ENCODE data around the gene MAGOH.

Gene MAGOH

GRCh38 chr1:53270873-53271272 lies 32.6 kb upstream of the MAGOH start:
- DNase-seq: no peak

- no peak for DNase-seq
Measured at GRCh38 chr1:53270107-53270506, 31.8 kb upstream of the MAGOH start.

DNA sequence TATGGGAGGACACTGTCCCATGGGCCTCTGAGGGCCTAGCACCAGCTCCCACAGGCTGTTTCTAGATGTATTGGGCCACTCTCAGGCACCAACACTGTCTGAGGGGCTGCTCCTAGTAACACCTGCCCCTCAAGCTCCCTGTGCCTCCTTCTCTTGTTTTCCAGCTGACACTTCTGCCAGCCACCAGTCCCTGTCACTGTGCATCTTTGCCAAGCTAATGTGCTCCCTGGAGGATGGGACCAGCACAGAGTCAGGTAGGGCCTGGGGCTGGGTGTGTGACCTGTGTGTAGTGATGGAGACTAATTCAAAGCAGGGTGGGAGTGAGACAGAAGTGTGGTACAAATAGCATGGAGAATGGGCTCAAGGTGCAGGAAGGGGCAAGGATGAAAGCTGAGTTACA lies 29.4 kb upstream of the MAGOH start:
- no peak for DNase-seq

- no peak for DNase-seq
Measured at GRCh38 chr1:53266038-53266437, 27.7 kb upstream of the MAGOH start.

DNA sequence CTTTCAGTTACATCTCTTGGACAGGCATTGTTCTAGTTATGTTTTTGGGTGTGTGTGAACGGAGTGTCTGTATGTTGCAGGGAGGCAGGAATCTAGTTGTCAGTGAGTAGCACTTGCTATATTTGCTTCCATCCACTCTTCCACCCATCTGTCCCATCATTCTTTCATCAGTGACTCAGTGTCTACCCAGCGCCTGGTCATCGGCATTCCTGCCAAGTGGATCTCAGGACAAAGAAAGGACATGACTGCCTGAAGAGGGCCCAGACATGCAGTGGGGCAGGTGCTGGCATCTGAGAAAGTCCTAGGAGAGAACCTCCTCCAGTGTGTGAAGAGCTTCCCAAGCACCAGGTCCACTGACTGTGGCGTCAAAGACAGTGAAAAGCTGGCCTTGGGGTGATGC lies 27.3 kb upstream of the MAGOH start:
- DNase-seq: no peak

DNA sequence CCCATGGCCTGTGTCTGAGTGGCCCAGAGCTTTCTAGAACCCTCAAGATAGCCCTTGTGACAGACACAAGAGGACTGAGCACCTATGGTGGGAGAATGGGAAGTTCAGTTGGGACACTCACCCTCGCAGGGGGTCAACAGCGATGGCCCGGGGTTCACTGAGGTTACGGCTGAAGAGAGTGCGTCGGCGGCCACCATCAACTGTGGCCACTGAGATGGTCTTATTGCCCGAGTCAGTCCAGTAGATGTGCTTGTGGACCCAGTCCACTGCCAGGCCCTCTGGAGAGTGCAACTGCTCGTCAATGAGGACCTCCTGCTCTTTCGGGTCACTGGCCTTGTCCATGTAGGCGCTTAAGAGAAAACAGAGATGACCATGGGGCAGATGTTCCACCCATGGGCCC lies 25.7 kb upstream of the MAGOH start:
- DNase-seq: no peak

- DNase-seq: no peak
Measured at GRCh38 chr1:53262000-53262399, 23.7 kb upstream of the MAGOH start.

GRCh38 chr1:53260631-53261247 lies 22.4 kb upstream of the MAGOH start:
- no peak for DNase-seq

DNA sequence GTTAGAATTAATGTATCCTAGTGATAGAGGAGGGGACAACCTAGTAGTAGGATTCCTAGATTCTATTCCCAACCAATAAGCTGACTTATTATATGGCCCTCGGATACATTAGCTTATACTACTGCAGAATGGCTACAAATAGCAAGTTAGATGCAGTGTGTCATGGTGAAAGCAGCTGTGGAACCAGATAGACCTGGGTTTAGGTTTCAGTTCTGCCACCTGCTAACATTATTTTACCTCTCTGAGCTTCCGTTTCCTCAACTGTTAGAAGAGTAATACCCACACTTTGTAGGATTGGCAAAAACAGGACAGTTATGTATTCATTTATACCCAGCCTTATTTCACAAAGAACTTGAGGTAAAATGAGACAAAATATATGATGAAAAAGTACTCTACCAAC lies 21.6 kb upstream of the MAGOH start:
- no peak for DNase-seq

DNA sequence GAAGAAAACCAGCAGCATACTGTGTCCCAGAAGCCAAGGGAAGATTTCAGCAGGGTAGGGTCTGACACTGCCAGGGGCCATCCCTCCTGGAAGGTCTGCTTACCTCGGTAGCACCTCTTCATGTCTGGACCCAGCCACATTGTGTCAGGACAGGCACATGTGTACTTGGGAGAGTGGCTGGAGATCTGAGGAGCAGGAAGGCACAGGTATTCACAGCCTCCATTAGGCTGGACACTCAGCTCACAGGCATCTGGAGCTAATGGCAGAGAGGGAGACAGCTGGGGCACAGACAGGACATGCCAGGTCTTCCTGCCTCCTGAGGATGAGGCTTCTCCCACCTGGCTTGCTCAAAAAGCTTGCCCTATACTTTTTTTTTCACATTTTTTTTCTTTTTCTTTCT lies 19.9 kb upstream of the MAGOH start:
- no peak for DNase-seq

DNA sequence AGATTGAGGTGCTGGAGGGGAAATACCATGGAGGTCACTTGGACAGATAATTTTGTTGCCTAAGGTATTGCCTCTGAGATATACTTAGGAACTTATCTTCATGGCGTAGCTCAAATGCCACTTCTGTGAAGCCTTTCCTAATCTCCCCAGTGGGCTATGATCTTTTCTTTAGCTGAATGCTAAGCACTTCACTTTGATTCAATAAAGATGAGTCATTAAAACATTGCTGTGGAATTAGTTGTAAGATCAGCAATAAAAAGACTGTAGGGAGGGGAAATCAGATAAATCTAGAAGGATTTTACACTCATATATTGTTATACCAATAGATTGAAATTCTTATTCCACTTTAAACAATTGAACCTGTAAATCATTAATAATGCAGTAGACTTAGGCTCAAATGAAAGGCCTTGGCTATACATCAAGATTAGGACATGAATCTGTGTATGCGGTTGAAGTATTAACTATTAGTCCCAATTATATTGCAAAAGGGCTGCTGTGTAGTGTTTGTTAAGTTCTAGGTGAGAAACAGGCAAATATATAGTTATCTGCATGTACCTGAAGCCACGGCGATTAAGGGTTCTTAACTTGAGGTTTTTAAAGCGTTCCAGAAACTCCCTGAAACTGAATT lies 19.2 kb upstream of the MAGOH start:
- DNase-seq: no peak

- no peak for DNase-seq
Measured at GRCh38 chr1:53256511-53257453, 18.5 kb upstream of the MAGOH start.

DNA sequence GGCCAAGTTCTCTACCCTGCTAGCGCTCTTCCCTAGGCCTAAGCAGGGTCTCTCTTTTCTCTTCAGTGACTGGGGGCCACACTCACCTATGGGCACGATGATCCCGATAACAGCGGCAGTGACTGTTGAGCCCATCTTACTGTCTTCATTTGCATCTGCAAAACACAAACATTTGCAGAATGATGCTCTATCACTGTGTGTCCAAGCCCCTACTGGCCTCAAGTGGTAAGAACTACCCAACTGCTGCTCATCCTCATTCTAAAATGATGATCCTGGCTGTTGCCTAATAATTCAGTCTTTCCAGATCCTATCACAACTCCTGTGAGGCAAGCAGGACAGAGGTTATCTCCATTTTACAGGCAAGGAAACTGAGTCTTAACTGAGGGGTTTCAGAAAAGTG lies 16.7 kb upstream of the MAGOH start:
- DNase-seq: no peak

DNA sequence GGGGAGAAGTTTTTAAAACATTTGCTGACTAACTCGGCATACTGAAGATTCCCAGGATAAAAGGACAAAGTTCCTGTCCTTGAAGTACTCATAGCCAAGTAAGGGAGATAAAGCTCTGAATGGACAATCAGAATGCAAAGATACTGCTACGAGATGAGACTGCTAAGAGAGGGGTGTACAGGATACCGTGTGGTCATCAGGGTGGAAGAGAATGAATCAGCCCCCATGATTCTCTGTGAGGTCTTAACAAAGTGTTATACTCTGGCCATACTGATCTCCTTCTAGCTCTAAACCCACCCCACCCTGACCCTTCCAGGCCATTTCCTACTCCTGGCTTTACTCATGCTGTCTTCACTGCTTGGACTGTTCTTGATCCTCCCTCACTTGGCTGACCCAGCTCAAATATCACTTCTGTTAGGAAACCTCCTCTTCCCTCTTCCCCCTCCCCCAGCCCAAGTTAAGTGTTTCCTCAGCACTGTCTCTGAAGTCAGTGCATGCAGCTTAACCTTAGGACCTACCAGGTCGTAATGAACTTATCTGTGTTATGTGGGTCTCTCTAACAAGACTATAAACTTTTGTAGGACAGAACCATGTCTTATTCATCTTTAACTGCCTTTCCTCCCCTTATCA lies 15.8 kb upstream of the MAGOH start:
- DNase-seq: no peak

GRCh38 chr1:53250325-53250724 lies 12.0 kb upstream of the MAGOH start:
- DNase-seq: no peak

DNA sequence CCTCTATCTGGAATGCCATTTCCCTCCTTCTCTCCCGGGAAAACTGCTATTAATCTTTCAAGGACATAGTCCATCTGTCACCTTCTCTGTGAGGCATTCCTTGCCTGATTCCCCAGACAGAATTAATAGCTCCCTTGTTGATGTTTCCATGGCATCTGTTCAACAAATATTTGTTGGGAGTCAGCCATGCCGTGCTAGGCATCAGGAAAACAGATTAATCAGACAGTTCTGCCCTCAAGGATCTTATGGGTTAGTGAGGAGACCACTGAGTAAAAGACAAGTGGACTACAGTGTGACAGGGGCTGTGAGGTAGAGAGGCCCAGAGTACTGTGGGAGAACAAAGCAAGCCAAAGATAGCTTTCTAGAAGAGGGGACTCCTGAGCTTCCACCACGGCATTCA lies 11.4 kb upstream of the MAGOH start:
- DNase-seq: no peak

- DNase-seq: no peak
Measured at GRCh38 chr1:53246261-53247134, 8.2 kb upstream of the MAGOH start.

DNA sequence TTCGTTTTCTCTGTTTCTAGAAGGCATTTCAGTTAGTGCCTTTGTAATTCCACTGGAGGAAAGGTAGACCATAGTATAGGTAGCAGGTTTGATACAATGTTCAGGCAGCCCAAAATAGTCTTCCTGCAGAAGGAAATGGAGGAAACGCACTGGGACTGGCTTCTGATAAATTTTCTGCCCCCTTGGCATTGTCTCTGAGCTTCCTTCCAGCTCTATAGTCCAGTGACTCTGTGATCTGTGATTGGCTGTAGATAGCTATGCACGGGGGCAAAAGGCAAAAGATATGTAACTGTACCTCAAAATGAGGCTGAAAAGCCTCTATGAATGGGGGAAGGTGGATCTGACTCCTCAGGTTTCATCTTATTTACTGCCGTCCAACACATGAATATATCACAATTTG lies 5.8 kb upstream of the MAGOH start:
- no peak for DNase-seq

DNA sequence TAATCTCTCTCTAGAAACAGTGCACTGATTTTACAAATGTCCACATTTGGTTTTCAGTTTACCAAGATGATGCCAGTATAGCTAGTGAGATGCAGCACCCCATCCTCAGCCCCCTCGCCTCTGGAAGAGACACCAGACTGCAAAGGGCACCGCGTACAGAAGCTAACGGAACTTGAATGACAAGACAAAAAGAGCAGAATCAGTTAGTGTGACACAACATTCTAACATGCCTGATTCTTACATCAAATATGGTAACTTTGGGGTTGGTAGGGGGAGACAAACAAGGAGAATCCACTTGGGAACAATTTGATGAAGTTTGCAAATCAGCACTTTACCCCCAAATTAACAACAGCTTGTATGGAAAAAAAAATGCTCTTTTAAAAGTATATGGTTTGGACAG lies 4.1 kb upstream of the MAGOH start:
- no peak for DNase-seq

DNA sequence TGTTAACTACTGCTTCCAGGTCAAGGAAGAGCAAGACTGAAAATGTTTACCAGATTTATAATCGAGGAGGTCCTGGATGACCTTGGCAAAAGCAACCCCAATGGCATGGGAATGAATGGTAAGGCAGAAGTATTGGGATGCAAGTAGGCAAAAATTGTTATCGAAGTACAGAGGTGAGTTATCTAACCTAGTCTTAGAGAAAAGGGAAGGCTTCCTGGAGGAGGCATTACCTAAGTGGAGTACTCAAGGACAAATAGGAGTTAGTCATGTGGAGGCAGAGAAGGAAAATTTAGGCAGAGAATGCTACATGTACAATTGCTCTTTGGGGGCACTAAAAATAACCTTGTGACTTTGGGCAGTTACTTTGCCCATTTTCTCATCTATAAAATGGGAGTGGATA lies 3.5 kb upstream of the MAGOH start:
- no peak for DNase-seq

- no peak for DNase-seq
Measured at GRCh38 chr1:53237638-53238037, 680 bp downstream of the MAGOH start.

Measured in anterior cingulate cortex (tissue), 58 donors.